ENCODE data around the gene CCDC28B.

DNA sequence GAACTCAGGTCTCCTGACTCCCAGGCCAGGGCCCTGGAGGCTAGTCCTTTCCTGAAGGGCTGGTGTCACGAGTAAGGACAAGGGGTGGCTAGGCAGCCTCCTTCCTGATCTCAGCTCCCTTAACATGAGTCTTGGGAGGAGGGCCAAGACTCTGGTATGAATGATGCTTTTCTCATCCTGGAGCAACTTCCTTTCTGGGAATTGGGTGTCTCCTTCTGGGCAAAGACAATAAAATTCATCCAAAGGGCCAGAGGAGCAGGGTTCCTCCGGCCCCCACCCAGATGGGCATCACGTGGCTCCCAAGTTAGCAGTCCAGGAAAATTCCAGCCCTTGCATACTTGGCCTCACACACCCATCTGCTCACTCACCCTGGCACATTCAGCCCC is 46.5 kb downstream of the CCDC28B start, which contains the start of gene FAM167B:
- TF ChIP-seq, protein P1, sequence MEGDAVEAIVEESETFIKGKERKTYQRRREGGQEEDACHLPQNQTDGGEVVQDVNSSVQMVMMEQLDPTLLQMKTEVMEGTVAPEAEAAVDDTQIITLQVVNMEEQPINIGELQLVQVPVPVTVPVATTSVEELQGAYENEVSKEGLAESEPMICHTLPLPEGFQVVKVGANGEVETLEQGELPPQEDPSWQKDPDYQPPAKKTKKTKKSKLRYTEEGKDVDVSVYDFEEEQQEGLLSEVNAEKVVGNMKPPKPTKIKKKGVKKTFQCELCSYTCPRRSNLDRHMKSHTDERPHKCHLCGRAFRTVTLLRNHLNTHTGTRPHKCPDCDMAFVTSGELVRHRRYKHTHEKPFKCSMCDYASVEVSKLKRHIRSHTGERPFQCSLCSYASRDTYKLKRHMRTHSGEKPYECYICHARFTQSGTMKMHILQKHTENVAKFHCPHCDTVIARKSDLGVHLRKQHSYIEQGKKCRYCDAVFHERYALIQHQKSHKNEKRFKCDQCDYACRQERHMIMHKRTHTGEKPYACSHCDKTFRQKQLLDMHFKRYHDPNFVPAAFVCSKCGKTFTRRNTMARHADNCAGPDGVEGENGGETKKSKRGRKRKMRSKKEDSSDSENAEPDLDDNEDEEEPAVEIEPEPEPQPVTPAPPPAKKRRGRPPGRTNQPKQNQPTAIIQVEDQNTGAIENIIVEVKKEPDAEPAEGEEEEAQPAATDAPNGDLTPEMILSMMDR (IDR thresholded peaks at IDR 0.05): no peak
- TF ChIP-seq POLR2A (IDR thresholded peaks at IDR 0.05): no peak

Measured in tibial nerve (tissue), 3 donors.